SK-N-SH (cell line): ENCODE measurements around the gene CLIP3. TPM values are rescaled to one million over a fixed set of nuclear protein-coding genes. Genes with fewer than 3 reads are reported as not detected.
A peak's percentile ranks its signal among the peaks of the same experiment; 100 is the strongest.

Experiments
- CTCF ChIA-PET: fragments of 300-600, 350-600 bp; formaldehyde crosslinking; extraction: SDS; loops from one replicate; lab custom pipeline; 2021; lab: Yijun Ruan, JAX
- POLR2A ChIA-PET: fragments of 350-600 bp; sonication (Branson Sonifier 250); formaldehyde crosslinking; extraction: SDS; loops from one replicate; lab custom pipeline; 2020; ENCODE audit warnings: antibody characterized with exemption, inconsistent platforms; lab: Yijun Ruan, JAX
- DNase-seq: peaks from one replicate; pipeline ENCODE4 v3.0.0; 2012
- H2AFZ ChIP-seq: fragments of 200-600 bp; sonication (generic); 2 replicates; pipeline ENCODE4 v1.8.1; 2016; ENCODE audit warnings: antibody characterized with exemption, mild to moderate bottlenecking, low read depth
- H3F3A ChIP-seq: fragments of 200-600 bp; sonication (generic); replicated peaks from 2 replicates; pipeline ENCODE3; 2016; ENCODE audit warnings: antibody characterized with exemption, mild to moderate bottlenecking; ENCODE audit not compliant: insufficient read depth
- H3K27ac ChIP-seq, 2 experiments: fragments of 200-500 bp in 1 of 2; fragments of 200-600 bp in 1 of 2; sonication (Bioruptor generic) in 1 of 2; sonication (generic), shearing (Covaris generic) in 1 of 2; 2 replicates each; pipeline versions ENCODE4 v1.5.1 to v1.6.1; 2014 to 2016; ENCODE audit warnings: low read depth in 2 of 2, inconsistent platforms in 1 of 2, low read length in 1 of 2, mild to moderate bottlenecking in 1 of 2, mixed read lengths in 1 of 2
- H3K27me3 ChIP-seq: fragments of 200-600 bp; sonication (generic), shearing (Covaris generic); 2 replicates; pipeline ENCODE4 v1.6.1; 2016; ENCODE audit warnings: mixed run types; ENCODE audit not compliant: insufficient read depth
- H3K36me3 ChIP-seq, 2 experiments: fragments of 200-500 bp in 1 of 2; fragments of 200-600 bp in 1 of 2; sonication (Bioruptor generic) in 1 of 2; sonication (generic) in 1 of 2; replicated peaks in 1 of 2; 2 replicates each; pipeline versions ENCODE3 to v1.5.1; 2014 to 2016; ENCODE audit warnings: low read length in 1 of 2, mild to moderate bottlenecking in 1 of 2; ENCODE audit not compliant: insufficient read depth in 2 of 2, control insufficient read depth in 1 of 2
- H3K4me1 ChIP-seq, 2 experiments: fragments of 200-500 bp in 1 of 2; fragments of 200-600 bp in 1 of 2; sonication (Bioruptor generic) in 1 of 2; sonication (generic), shearing (Covaris generic) in 1 of 2; 2 replicates each; pipeline versions ENCODE4 v1.5.1 to v1.6.1; 2014 to 2016; ENCODE audit warnings: low read depth in 1 of 2, low read length in 1 of 2, mixed run types in 1 of 2; ENCODE audit not compliant: insufficient read depth in 2 of 2, control insufficient read depth in 1 of 2
- H3K4me2 ChIP-seq: fragments of 200-600 bp; sonication (generic), shearing (Covaris generic); 2 replicates; pipeline ENCODE4 v1.6.1; 2017; ENCODE audit warnings: mixed run types
- H3K4me3 ChIP-seq, 2 experiments: fragments of 200-500 bp in 1 of 2; fragments of 200-600 bp in 1 of 2; sonication (Bioruptor generic) in 1 of 2; sonication (generic), shearing (Covaris generic) in 1 of 2; 2 replicates each; pipeline versions ENCODE4 v1.5.1 to v1.8.1; 2014 to 2016; ENCODE audit warnings: low read depth in 2 of 2, inconsistent platforms in 1 of 2, low read length in 1 of 2, mild to moderate bottlenecking in 1 of 2, mixed read lengths in 1 of 2, moderate library complexity in 1 of 2
- H3K79me2 ChIP-seq: fragments of 200-600 bp; sonication (generic); 2 replicates; pipeline ENCODE4 v1.8.1; 2017; ENCODE audit warnings: mild to moderate bottlenecking; ENCODE audit not compliant: insufficient read depth
- H3K9ac ChIP-seq: fragments of 200-600 bp; sonication (generic); 2 replicates; pipeline ENCODE4 v1.6.1; 2017; ENCODE audit warnings: mixed run types
- H3K9me2 ChIP-seq: fragments of 200-600 bp; sonication (generic); 2 replicates; pipeline ENCODE4 v1.6.1; 2017; ENCODE audit warnings: mixed run types
- H3K9me3 ChIP-seq: fragments of 200-600 bp; sonication (generic); 2 replicates; pipeline ENCODE4 v1.6.1; 2017; ENCODE audit warnings: mixed run types, mild to moderate bottlenecking, moderate library complexity
- H4K20me1 ChIP-seq: fragments of 200-600 bp; sonication (generic); 2 replicates; pipeline ENCODE4 v1.6.1; 2017; ENCODE audit warnings: mild to moderate bottlenecking, mixed run types; ENCODE audit not compliant: insufficient read depth
- ELF1 ChIP-seq: IDR thresholded peaks from 2 replicates; pipeline ENCODE4 v1.4.0; 2012
- FOXM1 ChIP-seq: IDR thresholded peaks from 2 replicates; pipeline ENCODE4 v1.4.0; 2012; ENCODE audit warnings: low read depth, mild to moderate bottlenecking
- GABPA ChIP-seq: IDR thresholded peaks from 2 replicates; pipeline ENCODE4 v1.4.0; 2012; ENCODE audit warnings: low read depth, mild to moderate bottlenecking
- GATA2 ChIP-seq: sonication (generic); formaldehyde crosslinking; IDR thresholded peaks from 2 replicates; pipeline ENCODE4 v1.5.0; 2020; ENCODE audit warnings: mild to moderate bottlenecking, missing genetic modification reagents
- IRF3 ChIP-seq: fragments of 150-350 bp; IDR thresholded peaks from 2 replicates; pipeline ENCODE4 v1.6.1; 2016; ENCODE audit warnings: mild to moderate bottlenecking, low read depth, low read length
- JUND ChIP-seq: IDR thresholded peaks from 2 replicates; pipeline ENCODE4 v1.4.0; 2012
- MXI1 ChIP-seq: IDR thresholded peaks from 2 replicates; pipeline ENCODE4 v1.6.1; 2012; ENCODE audit warnings: mild to moderate bottlenecking, low read depth, low read length, improper control_type of control experiment
- PBX3 ChIP-seq: IDR thresholded peaks from 2 replicates; pipeline ENCODE4; 2012
- POLR2AphosphoS5 ChIP-seq: IDR thresholded peaks from 2 replicates; pipeline ENCODE4 v1.6.1; 2012; ENCODE audit warnings: low read depth, low read length
- SIN3A ChIP-seq: IDR thresholded peaks from 2 replicates; pipeline ENCODE4 v1.6.1; 2012; ENCODE audit warnings: low read depth, mild to moderate bottlenecking, low read length, moderate library complexity, borderline replicate concordance
- TAF1 ChIP-seq: IDR thresholded peaks from 2 replicates; pipeline ENCODE4 v1.6.1; 2012; ENCODE audit warnings: low read depth, mild to moderate bottlenecking, low read length, moderate library complexity, borderline replicate concordance
- TEAD4 ChIP-seq: IDR thresholded peaks from 2 replicates; pipeline ENCODE4 v1.4.0; 2012; ENCODE audit warnings: mild to moderate bottlenecking, borderline replicate concordance; ENCODE audit not compliant: insufficient read depth
- ZBTB33 ChIP-seq: IDR thresholded peaks from 2 replicates; pipeline ENCODE4 v1.4.0; 2012; ENCODE audit warnings: low read depth, borderline replicate concordance
- WGBS: methylation state at CpG from one replicate; pipeline ENCODE4 v1.1.6; 2017; ENCODE audit warnings: low lambda C conversion rate; 5-methylcytosine and 5-hydroxymethylcytosine counted together
- polyA plus RNA-seq, 3 experiments: library from polyadenylated mRNA; depleted of rRNA; stranded (reverse); fragments of >200 nt; gene quantifications; 2 replicates each; pipeline ENCODE4 v1.2.3, GENCODE V29; 2012

The CLIP3 gene
- polyA plus RNA-seq, 1 of the 3 experiments (the other 2 are of a cell fraction) = 13.1 TPM

- under 1% methylated on average over 30 of the region's 97 CpGs for WGBS
- peaks cover 0 to 3% of the 10 kb centered on the region in 2 experiments for H3K36me3 ChIP-seq
- H4K20me1 ChIP-seq = 0 out of 2 replicates have a peak, but pooled peaks cover 10% of the 10 kb centered on the region
- peak within 1 kb of the TSS; percentile 99 for H3K4me2 ChIP-seq
- ChIA-PET CTCF (interaction anchor here (1.0 to 1.5 kb wide), 6 partner anchors 12 to 107 kb away, joined by 3 to 4 read pairs (median 3); no protein-coding TSS in a partner anchor), POLR2A (interaction anchor here (0.6 to 1.6 kb wide), 2 partner anchors 18 to 265 kb away, joined by 3 to 4 read pairs; partner anchors contain the start of gene ALKBH6)
- peaks cover 35% of the 10 kb centered on the region for H3K79me2 ChIP-seq
- H3K4me1 ChIP-seq = peaks cover 11 to 18% of the 10 kb centered on the region in 2 experiments; a peak in 1 of 4 replicates
- peaks cover 12% of the 10 kb centered on the region for H3F3A ChIP-seq
- H3K9me3 ChIP-seq = no peaks in the 10 kb centered on the region
- H3K27ac ChIP-seq = peak within 1 kb of the TSS; percentile 51 to 68; a peak in 3 of 4 replicates
- peak within 1 kb of the TSS; percentile 99 for H2AFZ ChIP-seq
- peak within 1 kb of the TSS; percentile 71 for H3K9ac ChIP-seq
- DNase-seq = peak; percentile 97
- peak within 1 kb of the TSS; percentile 83 to 90 for H3K4me3 ChIP-seq
- H3K27me3 ChIP-seq = no peaks in the 10 kb centered on the region
- no peaks in the 10 kb centered on the region for H3K9me2 ChIP-seq
- TF ChIP-seq POLR2AphosphoS5 (0 out of 2 replicates have a peak, but pooled peaks have one; percentile 10), MXI1 (peak; percentile 84), SIN3A (0 out of 2 replicates have a peak, but pooled peaks have one; percentile 37), TEAD4 (no peak), ZBTB33 (no peak), ELF1 (peak; percentile 92), FOXM1 (no peak), TAF1 (peak; percentile 43; the same call in 1 of the 2 replicates), PBX3 (peak; percentile 72), IRF3 (no peak), JUND (no peak), GATA2 (CRISPR knock-in tag) (no peak), GABPA (peak; percentile 91)
Observed at GRCh38 chr19:35995048-35995993, 37.4 kb downstream of the CLIP3 start, which contains the start of gene SDHAF1. SDHAF1 (plus strand) TSS chr19:35995188; CDS start chr19:35995275, 87 bp downstream.
